LHCN-M2 (cell line): ENCODE data around the gene CEP162. TPM values are rescaled to one million over a fixed set of nuclear protein-coding genes. Genes with fewer than 3 reads are reported as not detected.
A peak's percentile ranks its signal among the peaks of the same experiment; 100 is the strongest.
"Not testable (repeated sequence)": the region's sequence is repeated elsewhere in the genome, so short reads cannot be mapped to it uniquely, and the experiment has no call there.

Experiments
- DNase-seq: peaks from one replicate; pipeline ENCODE4 v3.0.0-alpha.2; 2012; ENCODE audit warnings: low read depth
- total RNA-seq: library from RNA; depleted of rRNA; stranded (reverse); fragments of >200 nt; gene quantifications from 2 replicates; pipeline ENCODE4 v1.2.3, GENCODE V29; 2014

CEP162 gene
- total RNA-seq, 1 experiment from 2014 or later = 8.6 TPM

GRCh38 chr6:84156306-84156705 is 71.1 kb downstream of the CEP162 start:
- DNase-seq = no peak

DNA sequence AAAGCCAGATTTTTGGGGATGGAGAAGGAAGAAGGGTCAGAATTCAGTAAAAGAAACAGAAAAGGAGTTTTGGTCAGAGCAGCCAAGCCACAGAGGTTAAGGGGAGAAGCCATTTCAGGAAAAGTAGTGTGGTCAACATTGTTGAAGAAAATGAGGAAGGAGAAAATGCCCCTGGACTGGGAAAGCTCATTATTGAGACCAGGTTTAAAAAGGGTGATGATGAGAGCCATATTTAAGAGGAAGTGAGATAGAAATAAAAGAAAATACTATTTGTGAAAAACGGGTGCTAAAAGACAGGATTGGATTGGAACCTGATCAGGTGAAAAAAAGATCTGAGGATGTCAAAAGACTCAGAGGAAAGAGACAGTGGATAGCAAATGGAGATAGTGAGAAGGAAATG is 75.8 kb downstream of the CEP162 start:
- no peak for DNase-seq

- DNase-seq = peak; percentile 83
Measured at GRCh38 chr6:84150705-84151104, 76.7 kb downstream of the CEP162 start.

DNA sequence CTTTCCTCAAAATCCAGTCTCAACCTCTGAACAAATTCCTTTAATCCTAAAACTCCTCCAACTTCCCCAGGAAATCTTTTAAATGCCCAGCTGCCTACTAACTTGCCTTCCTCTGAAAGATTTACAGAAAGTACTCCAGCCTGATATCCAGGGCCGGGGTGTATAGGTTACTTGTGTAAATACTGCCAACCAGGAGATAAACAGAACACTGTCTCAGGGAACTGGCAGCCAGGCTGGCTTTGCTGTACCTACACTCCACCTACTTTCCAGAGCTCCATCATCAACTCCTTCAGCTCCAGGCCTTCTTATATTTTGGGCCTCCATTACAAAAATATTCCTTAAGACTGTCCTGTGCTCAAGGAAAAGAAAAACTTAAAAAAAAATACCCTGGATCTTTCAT is 85.9 kb downstream of the CEP162 start:
- no peak for DNase-seq

GRCh38 chr6:84139311-84139710 is 88.1 kb downstream of the CEP162 start:
- no peak for DNase-seq

GRCh38 chr6:84137989-84138575 is 89.4 kb downstream of the CEP162 start:
- no peak for DNase-seq

GRCh38 chr6:84137051-84137375 is 90.4 kb downstream of the CEP162 start:
- DNase-seq = no peak

DNA sequence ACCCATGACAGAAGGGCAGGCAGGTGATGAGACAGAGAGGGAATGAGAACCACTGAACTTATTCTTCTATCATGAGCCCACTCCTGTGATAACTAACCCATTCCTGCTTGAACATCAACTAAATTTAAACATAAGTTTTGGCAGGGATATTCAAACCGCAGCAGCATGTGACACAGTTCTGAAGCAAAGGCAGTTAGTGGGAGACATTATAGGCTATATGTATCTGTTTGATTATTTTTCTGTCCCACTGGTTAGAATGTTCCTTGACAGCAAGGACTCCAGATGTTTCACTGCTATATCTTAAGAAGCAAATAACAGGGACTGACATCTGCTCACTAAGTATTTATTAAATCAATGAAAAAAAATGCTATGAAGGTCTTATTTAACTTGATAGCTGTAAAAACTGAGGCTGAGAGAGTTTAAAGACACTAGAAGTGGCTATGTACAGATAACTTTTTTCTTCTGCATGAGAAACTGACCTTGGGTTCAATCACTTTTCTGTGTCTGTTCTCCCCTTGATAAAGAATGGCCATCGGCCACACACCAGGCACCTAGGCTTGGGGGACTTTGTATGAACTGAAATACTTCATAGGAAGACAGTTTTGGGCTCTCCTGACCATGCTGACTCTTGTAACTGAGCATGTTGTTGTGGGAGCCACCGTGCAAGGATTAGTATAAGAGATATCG is 90.9 kb downstream of the CEP162 start:
- no peak for DNase-seq

DNA sequence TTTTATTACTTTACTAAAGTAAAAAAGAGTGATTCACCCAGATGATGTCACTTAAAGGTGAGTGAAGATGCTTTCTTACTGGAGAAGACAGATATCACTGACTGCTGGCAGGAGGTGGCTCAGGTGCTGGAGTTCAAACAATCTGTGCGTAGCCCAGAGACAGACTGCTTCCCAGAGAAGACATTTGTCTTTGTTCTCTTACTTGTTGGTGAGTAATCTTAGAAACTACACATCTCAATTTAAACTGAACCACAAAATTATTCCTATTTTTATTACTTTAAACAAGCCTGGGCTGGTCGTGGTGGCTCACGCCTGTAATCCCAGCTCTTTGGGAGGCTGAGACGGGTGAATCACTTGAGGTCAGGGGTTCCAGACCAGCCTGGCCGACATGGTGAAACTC is 92.2 kb downstream of the CEP162 start:
- DNase-seq = peak; percentile 4

GRCh38 chr6:84133385-84133784 is 94.1 kb downstream of the CEP162 start:
- DNase-seq = not testable (repeated sequence)

GRCh38 chr6:84129588-84129987 is 97.9 kb downstream of the CEP162 start:
- not testable (repeated sequence) for DNase-seq

DNA sequence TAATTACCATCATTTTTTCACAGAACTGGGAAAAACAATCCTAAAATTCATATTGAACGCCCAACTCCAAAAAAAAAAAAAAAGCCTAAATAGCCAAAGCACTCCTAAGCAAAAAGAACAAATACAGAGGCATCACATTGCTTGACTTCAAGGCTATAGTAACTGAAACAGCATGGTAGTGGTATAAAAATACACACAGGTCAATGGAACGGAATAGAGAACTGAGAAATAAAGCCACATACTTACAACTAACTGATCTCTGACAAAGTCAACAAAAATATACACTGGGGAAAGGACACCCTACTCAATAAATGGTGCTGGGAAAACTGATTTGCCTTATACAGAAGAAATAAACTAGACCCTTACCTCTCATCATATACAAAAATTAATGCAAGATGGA is 104.3 kb downstream of the CEP162 start:
- no peak for DNase-seq

- no peak for DNase-seq
Measured at GRCh38 chr6:84119277-84119676, 108.2 kb downstream of the CEP162 start.

DNA sequence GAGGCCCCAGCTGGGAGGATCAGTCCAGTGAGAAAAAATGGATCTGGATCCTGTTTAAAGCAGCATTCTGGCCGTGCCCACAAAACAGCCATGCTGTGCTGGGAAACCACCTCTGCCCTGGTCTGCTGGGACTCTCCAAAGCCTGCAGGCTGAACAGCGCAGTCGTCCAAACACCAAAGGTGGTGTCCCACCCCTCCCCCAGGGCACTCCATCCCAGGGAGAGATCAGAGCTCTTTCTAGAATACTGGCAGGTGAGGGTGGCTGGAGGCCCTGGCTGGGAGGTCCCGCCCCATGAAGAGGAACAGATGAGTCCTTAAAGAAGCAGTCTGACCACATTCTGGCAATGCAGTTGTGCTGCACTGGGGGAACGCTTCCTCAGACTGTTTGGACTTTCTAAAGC is 109.3 kb downstream of the CEP162 start:
- DNase-seq = no peak

DNA sequence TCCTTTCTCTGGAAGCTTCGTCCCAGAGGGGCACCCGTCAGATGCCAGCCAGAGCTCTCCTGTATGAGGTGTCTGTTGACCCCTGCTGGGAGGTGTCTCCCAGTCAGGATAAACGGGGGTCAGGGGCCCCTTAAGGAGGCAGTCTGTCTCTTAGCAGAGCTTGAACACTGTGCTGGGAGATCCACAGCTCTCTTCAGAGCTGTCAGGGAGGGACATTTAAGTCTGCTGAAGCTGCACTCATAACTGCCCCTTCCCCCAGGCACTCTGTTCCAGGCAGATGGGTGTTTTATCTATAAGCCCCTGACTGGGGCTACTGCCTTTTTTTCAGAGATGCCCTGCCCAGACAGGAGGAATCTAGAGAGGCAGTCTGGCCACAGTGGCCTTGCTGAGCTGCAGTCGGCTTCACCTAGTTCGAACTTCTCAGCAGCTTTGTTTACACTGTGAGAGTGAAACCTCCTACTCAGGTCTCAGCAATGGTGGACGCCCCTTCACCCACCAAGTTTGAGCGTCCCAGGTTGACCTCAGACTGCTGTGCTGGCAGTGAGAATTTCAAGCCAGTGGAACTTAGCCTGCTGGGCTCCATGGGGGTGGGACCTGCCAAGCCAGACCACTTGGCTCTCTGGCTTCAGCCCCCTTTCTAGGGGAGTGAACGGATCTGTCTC is 112.4 kb downstream of the CEP162 start:
- not testable (repeated sequence) for DNase-seq

GRCh38 chr6:84111351-84111750 is 116.1 kb downstream of the CEP162 start:
- DNase-seq = not testable (repeated sequence)

GRCh38 chr6:84107495-84107894 is 119.9 kb downstream of the CEP162 start:
- DNase-seq = no peak

- peak; percentile 9 for DNase-seq
Measured at GRCh38 chr6:84105215-84105924, 122.1 kb downstream of the CEP162 start.

- DNase-seq = no peak
Measured at GRCh38 chr6:84103029-84103428, 124.4 kb downstream of the CEP162 start.

- DNase-seq = no peak
Measured at GRCh38 chr6:84095156-84095555, 132.3 kb downstream of the CEP162 start.

DNA sequence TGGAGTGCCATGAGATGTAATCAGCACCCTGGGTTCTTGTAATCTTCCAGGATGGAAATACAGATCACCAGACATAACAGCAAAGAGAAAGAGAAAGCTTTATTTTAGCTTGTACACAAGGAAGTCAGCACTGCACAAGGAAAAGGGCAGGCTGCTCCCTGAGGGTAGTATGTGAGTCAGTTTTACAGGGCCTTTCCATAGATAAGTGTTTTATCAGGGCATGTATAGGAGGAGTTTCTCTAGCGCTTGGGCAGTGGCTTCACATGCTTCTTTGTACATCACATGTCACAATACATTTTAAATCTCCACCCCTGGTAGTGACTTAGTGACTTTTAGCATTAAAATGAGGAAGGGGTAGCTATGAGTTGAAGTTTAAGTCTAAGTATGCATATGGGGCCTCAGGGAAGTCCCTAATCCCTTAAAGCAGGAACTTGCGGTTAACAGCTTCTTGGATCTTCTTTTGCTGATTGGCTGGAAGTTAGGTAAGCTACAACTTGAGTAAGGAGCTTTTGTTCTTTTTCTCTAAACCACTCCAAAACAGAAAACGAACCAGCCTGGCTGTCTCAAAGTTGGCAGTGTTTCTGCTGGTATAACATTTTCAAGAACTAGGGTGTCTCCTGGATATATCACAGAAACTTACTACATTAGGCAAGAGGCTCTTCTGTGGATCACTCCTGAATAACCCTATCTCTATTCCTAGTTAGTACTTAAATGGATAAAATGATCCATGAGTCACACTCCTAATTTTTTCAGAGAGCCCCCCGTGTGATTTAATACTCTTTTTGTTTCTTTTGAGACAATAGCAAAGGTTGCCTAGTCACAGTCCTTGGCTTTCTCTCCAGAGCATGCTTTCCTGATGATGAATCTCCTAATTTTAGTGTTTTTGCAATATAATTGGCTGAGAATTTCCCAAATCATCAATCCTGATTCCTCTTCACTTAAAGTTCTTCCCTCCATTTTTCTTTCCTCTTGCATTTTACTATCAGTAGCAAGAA is 133.7 kb downstream of the CEP162 start:
- DNase-seq = no peak
